Measurements from ENCODE around the gene ZFAND2A.
"Not testable (repeated sequence)": the region's sequence is repeated elsewhere in the genome, so short reads cannot be mapped to it uniquely, and the experiment has no call there.

Gene ZFAND2A

DNA sequence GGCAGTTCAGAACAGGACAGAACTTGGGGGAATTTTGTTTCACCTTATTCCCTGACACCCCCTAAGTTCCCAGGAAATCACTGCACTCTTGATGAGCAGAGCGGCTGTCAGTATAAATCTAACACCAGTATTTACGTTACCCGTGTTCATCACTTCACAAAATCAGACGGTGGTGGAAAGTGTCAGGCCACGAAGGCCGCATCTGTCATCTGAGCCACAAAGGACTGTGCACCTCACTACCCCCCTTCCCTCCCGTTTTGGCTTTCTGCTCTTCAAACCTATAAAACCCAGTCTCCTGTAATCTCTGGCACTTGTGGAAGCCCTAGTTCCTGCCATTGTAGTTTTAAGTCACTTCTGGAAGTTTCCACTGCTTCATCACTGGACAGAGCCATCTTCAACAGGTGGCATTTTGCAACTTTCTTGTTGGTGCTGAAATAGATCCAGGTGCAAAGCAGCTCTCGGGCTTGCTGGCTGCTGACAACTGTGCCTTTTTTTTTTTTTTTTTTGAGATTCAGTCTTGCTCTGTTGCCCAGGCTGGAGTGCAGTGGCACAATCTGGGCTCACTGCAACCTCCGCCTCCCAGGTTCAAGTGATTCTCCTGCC is 9.5 kb downstream of the ZFAND2A start:
- no peak for FAIRE-seq

DNA sequence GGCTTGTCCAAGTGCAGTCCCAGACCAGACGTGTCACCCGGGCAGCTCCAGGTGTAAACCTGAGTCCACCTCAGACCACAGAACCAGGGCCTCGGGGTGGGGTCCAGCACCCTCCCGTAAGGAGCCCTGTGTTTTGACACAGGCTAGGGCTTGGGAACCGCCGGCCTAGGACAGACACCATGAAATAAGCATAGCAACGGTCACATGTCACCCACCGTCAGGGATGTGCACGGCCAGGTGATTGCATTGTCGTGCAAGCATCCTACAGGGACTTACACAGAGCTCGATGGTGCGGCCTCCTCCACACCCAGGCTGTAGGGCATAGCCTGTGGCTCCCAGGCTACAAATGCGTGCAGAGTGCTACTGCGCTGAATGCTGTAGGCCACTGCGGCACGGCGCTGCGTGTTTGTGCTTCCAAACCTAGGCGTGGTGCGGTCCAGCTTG is 10.6 kb downstream of the ZFAND2A start:
- no peak for FAIRE-seq

- not testable (repeated sequence) for FAIRE-seq
Observed at GRCh38 chr7:1147873-1148272, 12.1 kb downstream of the ZFAND2A start.

GRCh38 chr7:1144269-1144771 is 15.7 kb downstream of the ZFAND2A start:
- no peak for FAIRE-seq

- FAIRE-seq: not testable (repeated sequence)
Observed at GRCh38 chr7:1143031-1143430, 17.0 kb downstream of the ZFAND2A start.

DNA sequence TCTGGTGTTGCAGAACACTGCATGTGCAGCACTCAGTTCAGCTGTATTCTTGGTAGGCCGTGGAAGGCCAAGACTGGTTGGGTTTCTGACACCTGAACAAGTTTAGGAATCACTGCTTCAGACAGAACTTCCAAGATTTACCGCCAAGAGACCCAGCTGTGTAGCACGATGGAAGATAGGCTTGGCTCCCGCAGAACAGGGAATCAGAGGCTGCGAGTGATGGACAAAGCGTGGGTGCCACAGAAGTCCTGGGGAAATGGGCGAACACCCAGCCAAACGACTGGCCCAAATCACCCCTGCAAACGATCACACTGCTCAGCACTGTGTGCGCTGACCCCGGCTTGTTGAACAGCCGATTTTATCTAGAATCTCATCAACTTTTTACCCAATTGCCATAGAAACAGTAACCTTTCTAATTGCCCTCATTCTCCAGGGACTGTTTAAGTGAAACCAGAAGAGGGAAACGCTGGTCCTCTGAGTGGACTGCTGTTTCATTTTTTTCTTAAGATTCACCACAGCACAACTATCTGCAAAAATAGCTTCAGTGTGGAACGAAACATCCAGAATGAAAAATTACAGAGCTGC is 17.9 kb downstream of the ZFAND2A start:
- FAIRE-seq: no peak

DNA sequence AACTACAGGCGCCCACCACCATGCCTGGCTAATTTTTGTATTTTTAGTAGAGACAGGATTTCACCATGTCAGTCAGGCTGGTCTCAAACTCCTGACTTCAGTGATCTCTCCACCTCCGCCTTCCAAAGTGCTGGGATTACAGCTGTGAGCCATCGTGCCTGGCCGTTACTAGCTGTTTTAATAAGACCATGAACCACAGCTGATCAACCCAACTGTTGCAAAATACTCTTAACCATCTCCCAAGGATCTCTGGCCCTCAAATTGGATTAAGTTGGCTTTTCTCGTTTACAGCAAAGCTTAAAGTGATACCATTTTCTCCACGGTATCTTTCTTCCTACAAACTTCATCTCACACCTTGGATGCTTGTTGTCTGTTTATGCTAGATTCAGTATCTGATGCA is 18.3 kb downstream of the ZFAND2A start:
- no peak for FAIRE-seq

- FAIRE-seq: no peak
Observed at GRCh38 chr7:1140476-1141104, 19.4 kb downstream of the ZFAND2A start.

GRCh38 chr7:1137517-1138167 is 22.4 kb downstream of the ZFAND2A start:
- no peak for FAIRE-seq

DNA sequence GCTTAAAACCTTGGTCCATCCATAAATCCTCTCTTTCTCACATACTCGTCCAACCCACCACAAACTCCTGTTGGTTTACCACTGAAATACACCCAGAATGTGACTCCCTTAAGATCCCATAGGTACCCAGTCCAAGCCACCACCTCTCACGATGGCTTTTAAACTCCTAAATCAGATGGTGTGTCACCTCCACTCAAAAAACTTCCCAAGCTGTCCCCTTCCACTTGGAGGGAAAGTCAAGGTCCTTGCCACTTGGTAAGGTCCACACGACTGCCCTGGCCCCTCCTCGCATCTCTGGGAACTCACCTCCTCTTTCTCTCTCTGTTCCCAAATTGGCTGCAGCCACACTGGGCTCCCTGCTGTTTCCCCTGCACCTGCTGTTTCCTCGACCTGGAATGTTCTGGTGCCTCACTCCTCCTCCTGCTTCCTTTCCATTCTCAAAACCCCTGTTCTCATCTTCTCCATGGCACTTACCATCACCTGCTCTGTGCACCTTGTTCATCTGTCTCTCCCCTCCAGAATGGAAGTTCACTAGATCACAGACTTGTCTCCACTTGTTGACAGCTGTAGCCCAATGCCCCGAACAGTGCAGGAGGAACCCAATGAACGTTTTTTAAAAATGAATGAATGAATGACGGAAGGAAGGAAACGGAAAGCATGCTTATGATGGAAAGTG is 23.0 kb downstream of the ZFAND2A start:
- FAIRE-seq: no peak

- no peak for FAIRE-seq
Observed at GRCh38 chr7:1134951-1135350, 25.0 kb downstream of the ZFAND2A start.

- no peak for FAIRE-seq
Observed at GRCh38 chr7:1131471-1132265, 28.3 kb downstream of the ZFAND2A start.

DNA sequence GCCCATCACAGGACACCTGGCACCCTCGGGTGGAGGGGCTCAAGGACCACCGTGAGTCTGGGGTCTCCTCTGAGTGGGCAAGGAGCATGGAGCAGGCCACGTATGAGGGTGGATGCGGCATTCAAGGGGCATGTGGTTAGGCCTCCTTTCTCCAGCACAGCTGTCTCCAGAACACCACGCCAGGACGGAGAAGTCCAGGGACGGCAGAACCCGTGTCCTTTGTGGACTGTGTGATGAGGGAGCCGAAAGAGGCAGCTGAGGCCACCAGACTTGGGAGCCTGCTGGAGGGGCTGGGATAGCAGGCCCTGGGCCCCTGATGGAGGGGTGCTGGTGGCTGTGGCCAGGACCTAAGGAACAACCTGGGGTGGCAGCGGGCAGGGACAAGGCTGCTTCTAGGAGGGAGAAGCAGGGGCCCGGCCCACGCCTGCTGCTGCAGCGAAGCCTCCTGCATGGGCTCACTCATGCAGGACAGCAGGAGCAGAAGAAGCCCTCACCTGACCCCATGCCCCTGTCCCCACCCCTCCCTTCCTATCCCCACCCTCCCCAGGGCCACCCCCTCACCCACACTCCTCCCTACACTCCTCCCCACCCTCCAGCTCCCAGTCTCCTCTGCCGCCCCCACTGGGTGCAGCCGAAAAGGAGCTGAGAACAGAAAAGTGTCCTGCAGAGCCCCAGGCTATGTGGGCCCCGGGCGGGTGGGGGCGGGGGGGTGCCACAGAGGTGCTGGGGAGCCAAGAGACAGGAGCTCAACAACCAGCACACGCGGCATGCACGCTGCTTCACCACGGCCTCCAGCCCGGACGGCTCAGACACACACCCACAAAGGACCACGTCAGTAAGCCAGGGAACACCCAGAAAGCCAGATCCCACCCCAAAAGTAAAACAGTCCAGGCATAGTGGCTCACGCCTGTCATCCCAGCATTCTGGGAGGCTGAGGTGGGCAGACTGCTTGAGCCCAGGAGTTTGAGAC is 29.7 kb downstream of the ZFAND2A start:
- FAIRE-seq: no peak

- FAIRE-seq: no peak
Observed at GRCh38 chr7:1129431-1129830, 30.6 kb downstream of the ZFAND2A start.

DNA sequence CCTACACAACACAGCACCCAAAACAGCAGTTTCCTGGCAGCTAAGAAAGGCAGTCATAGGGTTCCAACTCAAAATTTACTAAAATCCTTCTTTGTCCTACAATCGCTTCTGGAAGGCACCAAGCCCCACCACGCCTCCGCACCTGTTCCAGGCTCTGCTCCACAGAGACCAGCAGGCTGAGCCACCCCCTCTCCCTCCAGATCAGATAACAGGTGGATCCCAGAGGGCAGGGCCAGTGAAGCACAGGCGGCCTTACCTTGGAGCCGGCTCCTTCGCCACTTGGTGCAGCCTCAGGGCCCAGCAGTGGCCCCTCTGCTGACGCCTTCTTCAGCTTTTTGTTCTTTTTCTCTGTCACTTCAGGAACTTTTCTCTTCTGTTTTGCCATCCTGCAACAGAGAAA is 33.0 kb downstream of the ZFAND2A start:
- FAIRE-seq: no peak

- no peak for FAIRE-seq
Observed at GRCh38 chr7:1125603-1125969, 34.4 kb downstream of the ZFAND2A start.

- FAIRE-seq: no peak
Observed at GRCh38 chr7:1124816-1125602, 35.0 kb downstream of the ZFAND2A start.

GRCh38 chr7:1124164-1124563 is 35.8 kb downstream of the ZFAND2A start:
- FAIRE-seq: no peak

- FAIRE-seq: no peak
Observed at GRCh38 chr7:1123715-1124114, 36.3 kb downstream of the ZFAND2A start.

DNA sequence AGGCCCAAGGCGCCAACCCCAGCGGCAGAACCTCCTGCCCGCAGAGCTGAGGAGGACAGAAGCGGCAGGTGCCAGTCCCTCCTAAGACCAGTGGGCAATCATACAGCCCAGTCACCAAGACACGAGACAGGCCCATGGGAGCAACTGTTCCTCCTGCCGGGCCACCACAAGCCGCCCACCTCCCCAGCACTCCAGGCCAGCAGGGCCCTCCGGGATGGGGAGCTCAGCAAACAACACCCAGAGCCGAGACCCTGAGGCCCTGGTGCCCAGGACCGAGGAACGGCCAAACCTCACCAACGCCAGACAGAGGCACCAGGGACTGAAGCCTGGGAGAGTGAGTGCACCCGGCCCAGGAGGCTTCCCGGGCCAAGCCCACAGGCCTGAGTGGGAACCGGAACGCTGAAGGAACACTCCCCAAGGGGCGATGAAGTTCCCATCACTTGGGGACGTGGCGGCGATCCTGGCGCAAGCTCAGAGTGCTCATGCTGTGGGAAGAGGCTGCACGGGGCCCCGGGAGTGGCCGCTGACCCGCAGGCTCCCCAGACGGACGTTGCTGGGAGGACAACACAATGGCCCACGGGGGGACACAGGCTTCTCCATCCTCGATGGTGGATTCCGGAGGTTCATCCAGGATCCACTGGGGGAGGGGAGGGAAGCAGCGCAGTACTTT is 37.0 kb downstream of the ZFAND2A start:
- FAIRE-seq: no peak

All from endometrium (tissue), 2 donors.